ENCODE results near the gene MPC2. TPM values are rescaled to one million over a fixed set of nuclear protein-coding genes. Genes with fewer than 3 reads are reported as not detected.

MPC2 gene
- 10 to 100 TPM; 69.7 to 70.2 TPM for total RNA-seq

DNA sequence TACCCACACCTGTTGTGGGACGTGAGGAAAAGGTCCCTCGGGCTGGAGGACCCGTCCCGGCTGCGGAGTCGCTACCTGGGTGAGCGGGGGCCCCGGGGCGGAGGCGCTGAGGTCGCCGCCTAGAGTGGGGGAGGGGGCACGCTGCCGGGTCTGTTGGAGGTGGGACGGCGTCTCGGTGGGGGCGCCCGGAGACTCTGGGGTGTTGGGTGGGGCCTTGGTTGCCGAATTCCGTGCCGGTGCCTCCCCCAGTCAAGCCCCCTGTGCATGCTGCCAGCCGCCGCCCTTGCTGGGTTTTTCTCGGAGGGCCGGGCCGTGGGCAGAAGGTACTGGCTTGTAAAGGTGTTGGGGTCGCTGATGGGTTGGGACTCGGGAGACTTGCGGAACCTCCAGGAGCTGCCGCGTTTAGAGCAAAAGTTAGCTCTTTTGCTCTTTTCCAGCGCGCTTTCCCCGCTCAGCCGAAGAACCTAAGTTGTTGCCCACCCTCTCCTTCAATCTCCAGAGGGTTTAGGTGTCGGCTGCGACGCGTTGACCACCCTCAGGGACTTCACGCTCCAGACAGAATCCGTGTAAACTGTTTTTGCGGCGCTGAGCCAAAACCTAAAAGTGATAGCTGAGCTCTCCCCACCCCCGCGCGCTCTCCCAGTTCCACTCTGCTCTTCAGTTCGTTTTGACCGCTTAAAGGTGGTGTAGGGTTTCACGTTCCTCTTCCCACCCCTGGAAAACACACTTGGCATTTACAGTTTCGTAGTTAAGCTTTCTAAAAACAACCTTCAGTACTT lies at the start of gene MPC2:
TSS of gene MPC2 (minus strand) at position 143 of the 779 bp plus-strand sequence. CDS start 1,231 bp downstream, outside the sequence.
- peak within 1 kb of the TSS; percentile 85 for H3K4me3 Mint-ChIP-seq
- no peaks in the 10 kb centered on the region for H3K27me3 Mint-ChIP-seq (ENCODE audit: low read depth)
- peak within 1 kb of the TSS; percentile 100 for H3K27ac Mint-ChIP-seq
- CTCF ChIA-PET: no interaction called here
- no peaks in the 10 kb centered on the region for H3K9me3 Mint-ChIP-seq
- intact Hi-C loops (cut with micrococcal nuclease): loop anchor here (1.0 to 10.0 kb wide), 13 partner anchors 134 to 1958 kb away; partner anchors contain the start of genes CD247, CREG1, POU2F1 and RCSD1
- H3K36me3 Mint-ChIP-seq (ENCODE audit: low read depth): peaks cover 1% of the 10 kb centered on the region
- DNase-seq: peak; percentile 67
- H3K4me1 Mint-ChIP-seq (ENCODE audit: low read depth): peaks cover 39% of the 10 kb centered on the region

DNA sequence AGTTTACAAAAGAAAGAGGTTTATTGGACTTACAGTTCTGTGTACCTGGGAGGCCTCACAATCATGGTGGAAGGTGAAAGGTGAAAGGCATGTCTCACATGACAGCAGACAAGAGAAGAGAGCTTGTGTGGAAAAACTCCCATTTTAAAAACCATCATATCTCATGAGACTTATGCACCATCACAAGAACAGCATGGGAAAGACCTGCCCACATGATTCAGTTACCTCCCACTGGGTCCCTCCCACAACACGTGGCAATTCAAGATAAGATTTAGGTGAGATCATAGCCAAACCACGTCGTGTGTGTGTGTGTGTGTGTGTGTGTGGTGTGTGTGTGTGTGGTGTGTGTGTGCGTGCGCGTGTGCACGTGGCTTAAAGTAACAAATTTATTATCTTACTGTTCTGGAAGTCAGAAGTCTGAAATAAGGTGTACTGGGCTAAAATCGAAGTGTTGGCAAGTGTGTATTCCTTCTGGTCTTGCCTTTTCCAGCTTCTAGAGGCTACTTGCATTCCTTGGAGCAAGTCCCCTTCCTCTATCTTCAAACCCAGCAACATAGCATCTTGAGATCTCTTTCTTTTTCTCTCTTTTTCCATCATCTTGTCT lies 48.1 kb upstream of the MPC2 start:
- Mint-ChIP-seq H3K4me1 (ENCODE audit: low read depth) (no peaks in the 10 kb centered on the region), H3K27ac (no peak overlapping the region), H3K36me3 (ENCODE audit: low read depth) (peaks cover 7% of the 10 kb centered on the region), H3K9me3 (no peaks in the 10 kb centered on the region), H3K27me3 (ENCODE audit: low read depth) (no peaks in the 10 kb centered on the region), H3K4me3 (no peak overlapping the region)
- CTCF ChIA-PET: no interaction called here
- intact Hi-C loops (cut with micrococcal nuclease): no loop called here
- peak; percentile 6 for DNase-seq

DNA sequence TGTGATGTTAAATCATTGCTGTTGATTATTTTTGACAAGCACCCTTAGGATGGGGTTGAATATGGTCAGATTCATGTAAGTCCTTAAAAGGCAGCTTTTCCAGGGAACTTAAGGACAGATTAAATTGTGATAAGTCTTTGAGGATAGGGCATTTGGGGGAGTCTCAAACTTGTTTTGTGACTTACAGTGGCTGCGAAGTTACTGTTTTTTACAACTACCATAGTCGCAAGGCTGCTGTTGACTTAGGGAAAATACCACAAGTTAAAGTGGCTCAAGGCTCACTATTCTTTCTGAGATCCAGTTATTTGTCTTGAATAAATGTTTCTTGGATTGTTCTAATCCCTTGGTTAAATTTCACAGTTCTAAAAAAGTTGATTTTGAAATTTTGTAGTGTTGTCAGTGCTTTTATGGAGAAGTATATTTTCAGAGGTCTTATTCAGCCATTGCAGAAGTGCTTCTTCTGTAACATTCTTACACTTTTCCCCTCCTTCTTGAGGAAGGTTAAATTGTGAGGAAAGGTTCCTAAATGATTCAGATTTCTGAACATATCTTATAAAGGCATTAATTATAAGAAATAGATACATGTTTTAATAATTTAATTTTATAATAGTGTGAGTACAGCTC lies 47.0 kb upstream of the MPC2 start:
- H3K9me3 Mint-ChIP-seq: no peaks in the 10 kb centered on the region
- no peak overlapping the region for H3K4me3 Mint-ChIP-seq
- H3K27me3 Mint-ChIP-seq (ENCODE audit: low read depth): no peaks in the 10 kb centered on the region
- H3K36me3 Mint-ChIP-seq (ENCODE audit: low read depth): peaks cover 7% of the 10 kb centered on the region
- CTCF ChIA-PET: no interaction called here
- DNase-seq: no peak
- intact Hi-C loops (cut with micrococcal nuclease): no loop called here
- no peaks in the 10 kb centered on the region for H3K4me1 Mint-ChIP-seq (ENCODE audit: low read depth)
- no peak overlapping the region for H3K27ac Mint-ChIP-seq

DNA sequence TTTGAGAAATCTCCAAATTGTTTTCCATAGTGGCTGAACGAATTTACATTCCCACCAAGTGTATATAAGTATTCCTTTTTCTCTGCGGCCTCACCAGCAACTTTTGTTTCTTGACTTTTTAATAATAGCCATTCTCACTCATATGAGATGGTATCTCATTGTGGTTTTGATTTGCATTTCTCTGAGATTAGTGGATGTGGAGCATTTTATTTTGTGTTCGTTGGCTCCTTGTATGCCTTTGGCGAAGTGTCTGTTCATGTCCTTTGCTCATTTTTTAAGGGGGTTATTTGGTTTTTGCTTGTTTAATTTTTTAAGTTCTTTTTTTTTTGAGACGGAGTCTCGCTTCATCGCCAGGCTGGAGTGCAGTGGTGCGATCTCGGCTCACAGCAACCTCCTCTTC lies 45.1 kb upstream of the MPC2 start:
- Mint-ChIP-seq H3K27me3 (ENCODE audit: low read depth) (no peaks in the 10 kb centered on the region), H3K36me3 (ENCODE audit: low read depth) (peaks cover 15% of the 10 kb centered on the region), H3K4me3 (no peak overlapping the region), H3K27ac (no peak overlapping the region), H3K4me1 (ENCODE audit: low read depth) (no peaks in the 10 kb centered on the region), H3K9me3 (peaks cover 3% of the 10 kb centered on the region)
- CTCF ChIA-PET: interaction anchor here (1.0 kb wide), 1 partner anchor 101 kb away, joined by 5 read pairs; no protein-coding TSS in a partner anchor
- intact Hi-C loops (cut with micrococcal nuclease): no loop called here
- DNase-seq: no peak

DNA sequence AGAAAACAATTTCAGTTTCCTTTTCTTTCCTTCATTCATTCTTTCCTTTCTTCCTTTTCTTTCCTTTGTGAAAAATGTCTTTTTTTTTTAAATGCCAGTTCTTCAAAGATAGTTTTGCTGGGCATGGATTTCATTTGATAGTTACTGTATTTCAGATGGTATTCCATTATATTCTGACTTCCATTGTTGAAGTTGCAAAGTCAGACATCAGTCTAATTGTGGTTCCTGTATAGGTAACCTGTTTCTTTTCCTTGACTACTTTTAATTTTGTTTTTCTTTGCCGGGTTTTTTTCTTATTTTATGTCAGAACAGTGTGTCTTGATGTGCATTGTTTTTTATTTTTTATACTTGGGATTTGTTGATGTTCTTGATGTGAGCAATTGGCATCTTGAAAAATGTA lies 40.4 kb upstream of the MPC2 start:
- Mint-ChIP-seq H3K36me3 (ENCODE audit: low read depth) (peaks cover 33% of the 10 kb centered on the region), H3K27ac (no peak overlapping the region), H3K27me3 (ENCODE audit: low read depth) (no peaks in the 10 kb centered on the region), H3K9me3 (peaks cover 3% of the 10 kb centered on the region), H3K4me3 (no peak overlapping the region), H3K4me1 (ENCODE audit: low read depth) (no peaks in the 10 kb centered on the region)
- intact Hi-C loops (cut with micrococcal nuclease): no loop called here
- CTCF ChIA-PET: no interaction called here
- no peak for DNase-seq

DNA sequence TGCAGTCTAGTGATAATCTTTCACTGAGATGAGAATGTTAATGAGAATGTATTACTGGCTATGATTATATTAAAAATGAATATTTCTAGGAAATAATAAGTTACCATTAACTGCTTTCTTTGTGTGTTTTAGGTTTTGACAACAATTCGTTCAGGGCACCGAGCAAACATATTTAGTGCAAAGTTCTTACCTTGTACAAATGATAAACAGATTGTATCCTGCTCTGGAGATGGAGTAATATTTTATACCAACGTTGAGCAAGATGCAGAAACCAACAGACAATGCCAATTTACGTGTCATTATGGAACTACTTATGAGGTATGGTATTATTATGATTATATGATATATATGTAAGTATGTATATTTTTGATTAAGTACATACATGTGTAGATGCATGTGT lies 37.8 kb upstream of the MPC2 start:
- H3K4me3 Mint-ChIP-seq: no peak overlapping the region
- H3K36me3 Mint-ChIP-seq (ENCODE audit: low read depth): peaks cover 26% of the 10 kb centered on the region
- no peak for DNase-seq
- intact Hi-C loops (cut with micrococcal nuclease): no loop called here
- H3K27ac Mint-ChIP-seq: no peak overlapping the region
- no peaks in the 10 kb centered on the region for H3K4me1 Mint-ChIP-seq (ENCODE audit: low read depth)
- CTCF ChIA-PET: no interaction called here
- H3K27me3 Mint-ChIP-seq (ENCODE audit: low read depth): no peaks in the 10 kb centered on the region
- peaks cover 3% of the 10 kb centered on the region for H3K9me3 Mint-ChIP-seq

DNA sequence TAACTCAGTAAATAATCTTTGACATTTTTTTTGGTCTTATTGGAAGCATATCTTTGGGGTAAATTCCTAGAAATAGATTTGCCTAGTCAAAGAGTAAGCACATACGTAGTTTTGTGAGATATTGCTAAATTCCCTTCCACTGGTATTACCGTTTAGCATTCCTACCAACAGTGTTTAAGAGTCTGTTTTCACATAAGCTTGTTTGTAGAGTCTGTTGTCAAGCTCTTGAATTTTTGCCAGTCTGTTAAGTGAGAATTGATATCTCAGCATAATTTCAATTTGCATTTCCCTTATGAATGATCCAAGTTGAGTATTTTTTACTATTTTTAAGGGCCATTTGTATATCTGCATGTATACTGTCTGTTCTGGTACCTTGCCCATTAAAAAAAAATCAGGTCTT lies 37.0 kb upstream of the MPC2 start:
- no peak overlapping the region for H3K4me3 Mint-ChIP-seq
- DNase-seq: no peak
- H3K27me3 Mint-ChIP-seq (ENCODE audit: low read depth): no peaks in the 10 kb centered on the region
- CTCF ChIA-PET: no interaction called here
- H3K4me1 Mint-ChIP-seq (ENCODE audit: low read depth): no peaks in the 10 kb centered on the region
- peaks cover 26% of the 10 kb centered on the region for H3K36me3 Mint-ChIP-seq (ENCODE audit: low read depth)
- no peak overlapping the region for H3K27ac Mint-ChIP-seq
- peaks cover 3% of the 10 kb centered on the region for H3K9me3 Mint-ChIP-seq
- intact Hi-C loops (cut with micrococcal nuclease): no loop called here

DNA sequence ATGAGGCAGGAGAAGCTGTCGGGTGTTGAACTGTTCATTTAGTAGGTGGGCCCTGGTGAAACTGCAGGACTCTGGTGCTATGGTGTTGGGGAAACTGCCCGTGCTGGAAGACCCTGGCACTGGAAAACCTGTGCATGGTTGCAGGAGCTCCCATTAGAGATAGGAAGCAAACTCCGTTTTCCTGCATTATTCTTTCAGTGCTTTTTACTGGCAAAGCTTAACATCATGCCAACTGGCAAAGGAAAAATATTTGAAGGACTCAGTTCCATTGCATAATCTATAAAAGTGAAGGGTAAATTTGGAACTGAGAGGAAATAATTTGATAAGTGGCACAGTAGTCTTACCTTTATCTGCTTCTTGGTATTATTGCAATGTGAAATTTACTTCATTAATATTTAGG lies 31.7 kb upstream of the MPC2 start:
- intact Hi-C loops (cut with micrococcal nuclease): no loop called here
- Mint-ChIP-seq H3K27ac (no peak overlapping the region), H3K27me3 (ENCODE audit: low read depth) (no peaks in the 10 kb centered on the region), H3K36me3 (ENCODE audit: low read depth) (peaks cover 21% of the 10 kb centered on the region), H3K4me3 (no peak overlapping the region), H3K4me1 (ENCODE audit: low read depth) (no peaks in the 10 kb centered on the region), H3K9me3 (peaks cover 2% of the 10 kb centered on the region)
- CTCF ChIA-PET: interaction anchor here (1.2 kb wide), 1 partner anchor 34 kb away, joined by 3 read pairs; no protein-coding TSS in a partner anchor
- no peak for DNase-seq

DNA sequence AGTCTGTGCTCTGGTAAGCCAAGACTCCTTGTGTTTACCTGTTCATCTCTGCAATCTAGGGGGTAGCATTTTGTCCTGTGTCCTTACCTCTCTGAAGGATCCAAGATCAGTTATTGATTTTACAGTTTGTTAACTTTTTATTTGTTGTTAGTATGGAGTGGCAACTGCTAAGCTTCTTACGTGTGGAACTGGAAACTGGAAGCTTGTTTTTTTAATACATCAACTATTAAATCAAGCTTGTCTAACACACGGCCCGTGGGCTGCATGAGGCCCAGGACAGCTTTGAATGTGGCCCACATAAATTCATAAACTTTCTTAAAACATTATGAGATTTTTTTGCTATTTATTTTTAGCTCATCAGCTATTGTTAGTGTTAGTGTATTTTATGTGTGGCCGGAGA lies 29.2 kb upstream of the MPC2 start:
- H3K27ac Mint-ChIP-seq: no peak overlapping the region
- DNase-seq: no peak
- H3K4me3 Mint-ChIP-seq: no peak overlapping the region
- no peaks in the 10 kb centered on the region for H3K27me3 Mint-ChIP-seq (ENCODE audit: low read depth)
- intact Hi-C loops (cut with micrococcal nuclease): no loop called here
- H3K9me3 Mint-ChIP-seq: peaks cover 2% of the 10 kb centered on the region
- peaks cover 2% of the 10 kb centered on the region for H3K4me1 Mint-ChIP-seq (ENCODE audit: low read depth)
- CTCF ChIA-PET: interaction anchor here (1.0 kb wide), 1 partner anchor 21 kb away, joined by 3 read pairs; no protein-coding TSS in a partner anchor
- peaks cover 24% of the 10 kb centered on the region for H3K36me3 Mint-ChIP-seq (ENCODE audit: low read depth)

DNA sequence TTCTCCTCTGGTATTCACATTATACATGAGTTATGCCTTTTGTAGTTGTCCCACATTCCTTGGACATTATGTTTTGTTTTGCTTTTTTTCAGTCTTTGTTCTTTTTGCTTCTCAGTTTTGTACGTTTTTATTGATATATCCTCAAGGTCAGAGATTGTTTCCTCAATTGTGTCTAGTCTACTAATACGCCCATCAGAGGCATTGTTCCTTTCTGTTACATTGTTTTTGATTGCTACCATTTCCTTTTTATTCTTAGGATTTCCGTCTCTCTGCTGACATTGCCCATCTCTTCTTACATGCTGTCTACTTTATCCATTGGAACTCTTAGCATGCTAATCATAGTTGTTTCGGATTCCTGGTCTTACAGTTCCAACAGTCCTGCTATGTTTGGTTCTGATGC lies 27.8 kb upstream of the MPC2 start:
- Mint-ChIP-seq H3K4me3 (no peak overlapping the region), H3K27ac (no peak overlapping the region), H3K4me1 (ENCODE audit: low read depth) (peaks cover 2% of the 10 kb centered on the region), H3K27me3 (ENCODE audit: low read depth) (no peaks in the 10 kb centered on the region), H3K9me3 (peaks cover 2% of the 10 kb centered on the region), H3K36me3 (ENCODE audit: low read depth) (peaks cover 24% of the 10 kb centered on the region)
- intact Hi-C loops (cut with micrococcal nuclease): no loop called here
- DNase-seq: no peak
- CTCF ChIA-PET: no interaction called here

DNA sequence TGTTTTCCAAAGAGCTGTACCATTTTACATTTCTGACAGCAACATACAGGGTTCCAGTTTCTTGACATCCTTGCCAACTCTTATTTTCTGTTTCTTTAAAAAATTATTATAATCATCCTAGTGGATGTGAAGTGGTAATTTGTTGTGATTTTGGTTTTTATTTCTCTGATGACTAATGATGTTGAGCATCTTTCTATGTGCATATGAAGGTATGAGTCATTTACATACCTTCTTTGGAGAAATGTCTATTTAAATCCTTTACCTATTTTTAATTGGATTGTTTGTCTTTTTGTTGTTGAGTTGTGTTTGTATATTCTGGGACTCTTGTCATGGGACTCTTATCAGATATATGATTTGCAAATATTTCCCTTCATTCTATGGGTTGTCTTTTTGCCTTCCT lies 20.8 kb upstream of the MPC2 start:
- Mint-ChIP-seq H3K9me3 (no peaks in the 10 kb centered on the region), H3K36me3 (ENCODE audit: low read depth) (peaks cover 19% of the 10 kb centered on the region), H3K4me1 (ENCODE audit: low read depth) (peaks cover 17% of the 10 kb centered on the region), H3K4me3 (no peak overlapping the region), H3K27ac (no peak overlapping the region), H3K27me3 (ENCODE audit: low read depth) (no peaks in the 10 kb centered on the region)
- CTCF ChIA-PET: no interaction called here
- DNase-seq: no peak
- intact Hi-C loops (cut with micrococcal nuclease): no loop called here

DNA sequence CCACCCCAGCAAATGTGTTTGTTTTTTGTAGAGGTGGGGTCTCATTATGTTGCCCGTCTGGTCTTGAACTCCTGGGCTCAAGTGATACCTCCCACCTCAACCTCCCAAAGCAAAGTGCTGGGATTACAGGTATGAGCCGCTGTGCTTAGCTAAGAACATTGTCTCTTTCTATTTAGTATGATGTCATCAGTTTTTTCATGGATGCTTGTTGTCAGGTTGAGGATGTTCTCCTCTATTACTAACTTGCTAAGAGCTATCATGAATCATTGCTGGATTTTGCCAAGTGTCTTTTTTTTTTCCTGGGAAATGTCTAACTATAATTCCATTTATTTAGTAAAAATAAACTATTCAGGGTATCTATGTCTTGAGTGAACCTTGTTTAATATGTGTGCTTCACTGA lies 19.0 kb upstream of the MPC2 start:
- H3K27ac Mint-ChIP-seq: no peak overlapping the region
- CTCF ChIA-PET: interaction anchor here (0.6 kb wide), 1 partner anchor 407 kb away, joined by 3 read pairs; no protein-coding TSS in a partner anchor
- H3K27me3 Mint-ChIP-seq (ENCODE audit: low read depth): no peaks in the 10 kb centered on the region
- intact Hi-C loops (cut with micrococcal nuclease): no loop called here
- no peak for DNase-seq
- H3K9me3 Mint-ChIP-seq: no peaks in the 10 kb centered on the region
- H3K4me1 Mint-ChIP-seq (ENCODE audit: low read depth): peaks cover 16% of the 10 kb centered on the region
- H3K4me3 Mint-ChIP-seq: no peak overlapping the region
- H3K36me3 Mint-ChIP-seq (ENCODE audit: low read depth): peaks cover 19% of the 10 kb centered on the region
